GM19452 (cell line): ENCODE data around the gene VEGFB.

ENCODE experiments used
- ATAC-seq: cut with Tn5 transposase; IDR thresholded peaks from one replicate; pipeline ENCODE4 v1.9.1; 2021; ENCODE audit not compliant: unreplicated experiment

Gene VEGFB

GRCh38 chr11:64258946-64259532, 24.7 kb downstream of the VEGFB start:
- no peak for ATAC-seq

- ATAC-seq, result no peak
Measured at GRCh38 chr11:64259533-64260067, 25.2 kb downstream of the VEGFB start.

GRCh38 chr11:64260147-64260708, 25.8 kb downstream of the VEGFB start:
- no peak for ATAC-seq

DNA sequence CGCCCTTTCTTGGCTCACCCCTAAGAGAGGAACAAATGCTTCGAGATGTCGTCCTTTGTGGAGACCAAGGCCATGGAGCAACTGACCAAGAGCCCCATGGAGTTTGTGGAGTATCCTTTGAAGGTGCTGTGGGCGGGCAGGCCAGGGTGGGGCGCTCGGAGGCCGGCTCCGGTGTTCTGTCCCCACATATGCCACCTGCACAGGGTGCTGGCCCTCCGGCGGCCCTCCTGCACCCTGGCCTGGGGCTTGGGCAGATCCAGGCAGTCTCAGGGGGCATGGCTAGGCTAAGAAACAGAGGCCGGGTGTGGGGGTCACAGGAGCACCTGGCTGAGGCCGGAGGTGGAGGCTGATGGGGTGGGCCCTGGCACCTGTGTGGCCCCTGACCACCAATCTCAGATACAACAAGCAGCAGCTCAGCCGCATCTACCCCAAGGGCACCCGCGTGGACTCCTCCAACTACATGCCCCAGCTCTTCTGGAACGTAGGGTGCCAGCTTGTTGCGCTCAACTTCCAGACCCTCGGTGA, 27.2 kb downstream of the VEGFB start:
- no peak for ATAC-seq

GRCh38 chr11:64262271-64263002, 28.1 kb downstream of the VEGFB start:
- ATAC-seq, result no peak

- no peak for ATAC-seq
Measured at GRCh38 chr11:64263021-64263946, 28.9 kb downstream of the VEGFB start.

DNA sequence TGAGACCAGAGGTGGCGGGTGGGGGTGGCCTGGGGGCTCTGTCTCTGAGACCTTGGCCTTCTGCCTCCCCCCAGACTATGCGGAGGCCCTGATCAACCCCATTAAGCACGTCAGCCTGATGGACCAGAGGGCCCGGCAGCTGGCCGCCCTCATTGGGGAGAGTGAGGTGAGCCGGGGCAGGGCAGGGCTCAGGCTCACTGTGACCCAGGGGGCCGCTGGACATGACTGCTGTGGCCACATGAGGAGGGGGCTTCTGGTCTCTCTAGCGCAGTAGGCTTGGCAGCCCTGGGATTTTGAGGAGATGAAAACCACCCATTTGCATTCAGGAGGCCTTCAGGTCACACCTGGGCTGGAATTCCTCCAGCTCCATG, 29.5 kb downstream of the VEGFB start:
- ATAC-seq, result no peak

DNA sequence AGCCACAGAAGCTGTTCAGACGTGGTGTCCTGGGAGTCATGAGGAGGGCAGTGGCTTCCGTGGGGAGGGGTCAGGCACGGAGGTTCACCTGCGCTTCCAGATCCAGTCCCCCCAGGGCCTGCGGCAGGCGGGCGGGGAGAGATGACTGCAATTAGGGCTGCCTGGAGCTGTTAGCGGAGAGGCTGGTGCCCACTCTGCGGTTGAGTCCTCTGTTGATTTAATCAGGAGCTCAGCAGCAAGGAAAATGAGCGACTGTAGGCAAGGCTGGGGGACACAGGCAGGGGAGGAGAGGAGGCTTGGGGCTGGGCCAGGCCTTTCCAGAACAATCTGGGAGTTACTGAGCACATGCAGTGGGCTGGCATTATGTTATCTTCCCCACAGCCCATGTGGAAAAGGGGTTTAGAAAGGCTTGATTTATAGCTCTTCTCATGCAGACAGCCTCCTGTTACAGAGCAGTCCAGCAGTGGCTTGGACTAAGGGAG, 30.0 kb downstream of the VEGFB start:
- ATAC-seq, result no peak

DNA sequence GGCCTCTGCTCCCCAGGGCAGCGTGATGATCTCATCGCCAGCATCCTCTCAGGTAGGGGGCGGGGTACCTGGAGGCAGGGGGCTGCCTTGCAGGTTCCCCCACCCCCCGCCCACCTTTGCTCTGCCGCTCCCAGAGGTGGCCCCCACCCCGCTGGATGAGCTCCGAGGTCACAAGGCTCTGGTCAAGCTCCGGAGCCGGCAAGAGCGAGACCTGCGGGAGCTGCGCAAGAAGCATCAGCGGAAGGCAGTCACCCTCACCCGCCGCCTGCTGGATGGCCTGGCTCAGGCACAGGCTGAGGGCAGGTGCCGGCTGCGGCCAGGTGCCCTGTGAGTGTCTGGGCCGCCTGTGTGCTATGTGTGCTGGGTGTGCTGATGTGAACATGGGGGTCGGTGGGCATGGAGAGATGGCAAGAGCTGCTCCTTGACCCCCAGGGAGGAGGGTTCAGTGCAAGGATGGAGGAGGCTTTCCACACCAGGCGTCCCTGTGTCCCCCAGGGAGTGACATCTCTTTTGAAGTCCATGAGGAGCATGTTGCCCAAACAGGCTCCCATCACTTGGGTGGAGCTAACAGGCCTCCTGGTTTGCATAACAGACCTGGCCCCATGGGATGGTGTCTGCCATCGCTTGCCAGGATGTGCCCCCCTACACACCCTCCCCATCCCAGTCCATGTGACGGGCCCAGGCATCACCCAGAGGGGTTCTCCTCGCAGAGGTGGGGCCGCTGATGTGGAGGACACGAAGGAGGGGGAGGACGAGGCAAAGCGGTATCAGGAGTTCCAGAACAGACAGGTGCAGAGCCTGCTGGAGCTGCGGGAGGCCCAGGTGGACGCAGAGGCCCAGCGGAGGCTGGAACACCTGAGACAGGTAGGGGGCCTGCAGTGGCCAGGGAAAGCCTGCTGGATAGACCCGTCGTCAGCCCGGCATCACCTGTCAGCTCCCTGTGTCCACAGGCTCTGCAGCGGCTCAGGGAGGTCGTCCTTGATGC, 31.1 kb downstream of the VEGFB start:
- ATAC-seq, result no peak

DNA sequence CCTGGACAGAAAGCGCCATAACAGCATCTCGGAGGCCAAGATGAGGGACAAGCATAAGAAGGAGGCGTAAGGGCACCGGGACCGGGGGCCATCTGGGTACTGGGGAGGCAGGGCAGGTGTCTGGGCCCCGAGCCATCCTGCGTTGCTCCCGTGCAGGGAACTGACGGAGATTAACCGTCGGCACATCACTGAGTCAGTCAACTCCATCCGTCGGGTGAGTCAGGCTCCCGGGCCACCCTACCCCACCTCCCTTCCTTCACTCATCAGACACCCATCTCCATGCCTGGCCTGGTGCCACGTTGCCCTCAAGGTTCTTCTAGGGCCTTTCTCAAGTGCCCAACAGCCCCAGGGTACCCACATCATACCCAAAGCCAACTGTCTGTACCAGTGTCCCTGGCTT, 32.0 kb downstream of the VEGFB start:
- ATAC-seq, result no peak

GRCh38 chr11:64267207-64267945, 33.0 kb downstream of the VEGFB start:
- ATAC-seq, result no peak

DNA sequence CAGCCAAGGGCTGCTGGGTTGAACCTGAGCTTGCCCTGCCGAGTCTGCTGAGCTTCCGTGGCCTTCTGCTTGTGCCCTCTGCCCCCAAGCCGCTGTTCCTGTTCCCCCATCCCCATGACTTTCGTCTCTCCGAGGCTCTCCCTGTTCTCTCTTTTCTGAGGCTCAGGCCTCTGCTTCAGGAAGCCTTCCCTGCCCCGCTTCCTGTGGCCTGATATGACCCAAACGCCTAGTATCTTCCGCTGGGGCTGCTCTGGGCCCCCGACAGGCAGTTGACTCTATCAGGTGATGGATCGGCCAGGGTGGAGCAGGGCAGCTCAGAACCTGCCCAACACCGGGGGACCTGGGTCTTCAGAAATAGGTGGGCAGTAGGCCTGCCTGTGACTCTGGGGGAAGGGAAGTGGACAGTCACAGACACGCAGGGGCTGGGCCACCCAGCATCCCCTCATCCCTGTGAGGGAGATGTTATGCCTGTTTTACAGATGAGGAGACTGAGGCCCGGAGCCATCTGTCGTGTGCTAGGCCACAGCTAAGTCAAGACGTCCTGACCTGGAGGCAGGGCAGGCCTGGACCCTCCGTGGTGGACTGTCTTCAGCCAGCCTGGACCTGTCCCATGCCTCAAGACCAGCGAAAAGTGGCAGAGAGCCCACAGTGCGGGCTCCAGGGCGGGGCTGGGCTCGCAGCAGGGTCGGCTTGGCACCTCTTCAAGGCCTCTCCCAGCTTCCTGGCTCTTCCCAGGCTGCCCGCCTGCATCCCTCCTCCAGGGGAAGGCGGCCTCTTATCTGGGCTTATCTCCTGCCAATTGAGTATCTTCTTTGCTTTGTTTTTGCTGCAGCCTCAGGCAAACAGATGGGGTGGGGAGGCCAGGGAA, 33.9 kb downstream of the VEGFB start:
- no peak for ATAC-seq

- no peak for ATAC-seq
Measured at GRCh38 chr11:64268893-64269539, 34.6 kb downstream of the VEGFB start.

GRCh38 chr11:64269540-64270220, 35.3 kb downstream of the VEGFB start:
- ATAC-seq, result peak; percentile 64

DNA sequence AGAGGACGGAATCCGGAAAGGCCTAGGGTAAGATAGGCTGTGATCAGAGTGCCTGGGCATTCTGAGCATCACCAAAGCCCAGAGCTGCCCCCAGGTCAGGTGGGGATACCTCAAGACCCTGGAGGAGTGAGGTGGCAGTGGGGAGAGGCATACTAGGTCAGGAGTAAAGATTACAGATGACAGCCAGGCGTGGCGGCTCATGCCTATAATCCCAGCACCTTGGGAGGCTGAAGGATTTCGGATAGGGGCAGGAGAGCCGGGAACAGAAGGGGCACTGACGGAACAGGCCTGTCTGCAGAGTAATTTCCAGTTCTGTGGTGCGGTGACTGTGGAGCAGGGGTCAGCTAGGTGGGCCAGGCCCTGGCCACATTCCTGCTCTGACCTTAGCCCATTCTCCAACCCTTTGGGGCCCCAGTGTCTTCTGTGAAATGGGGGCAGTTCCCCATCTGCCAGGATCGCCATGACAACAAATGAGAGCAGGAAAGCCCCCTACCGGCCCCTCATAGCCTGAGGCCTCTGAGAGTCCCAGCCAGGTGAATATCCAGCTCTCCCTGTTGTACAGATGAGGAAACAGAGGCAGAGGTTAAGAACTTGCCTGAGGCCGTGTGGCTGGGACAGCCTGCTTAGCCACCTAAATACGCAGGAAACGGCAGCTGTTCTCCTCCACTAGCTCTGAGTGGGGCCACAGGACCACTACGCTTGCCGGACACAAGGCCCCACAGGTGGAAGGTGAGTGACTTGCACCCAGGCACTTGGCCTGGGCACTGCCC, 40.8 kb downstream of the VEGFB start:
- ATAC-seq, result no peak

- ATAC-seq, result no peak
Measured at GRCh38 chr11:64275841-64276240, 41.5 kb downstream of the VEGFB start.
